Duodenal mucosa (tissue), 2 donors: ENCODE data around the gene PUSL1.

Experiments used
- H3K27ac ChIP-seq: one replicate; pipeline ENCODE4 v1.7.0; 2013; ENCODE audit warnings: low read depth, low read length
- H3K27me3 ChIP-seq, 2 donors: one replicate each; pipeline ENCODE4 v1.7.0; 2013; ENCODE audit warnings: low read length in 2 of 2, control low read depth in 1 of 2; ENCODE audit not compliant: insufficient read depth in 2 of 2, control insufficient read depth in 1 of 2
- H3K36me3 ChIP-seq, 2 donors: one replicate each; pipeline ENCODE4 v1.7.0; 2013; ENCODE audit warnings: low read length in 2 of 2, control low read depth in 1 of 2; ENCODE audit not compliant: insufficient read depth in 2 of 2, control insufficient read depth in 1 of 2
- H3K4me1 ChIP-seq, 2 donors: one replicate each; pipeline ENCODE4 v1.7.0; 2013; ENCODE audit warnings: low read length in 2 of 2, control low read depth in 1 of 2; ENCODE audit not compliant: insufficient read depth in 2 of 2, control insufficient read depth in 1 of 2
- H3K4me3 ChIP-seq, 2 donors: one replicate each; pipeline ENCODE4 v1.7.0; 2013; ENCODE audit warnings: low read length in 2 of 2, low read depth in 1 of 2
- H3K9ac ChIP-seq, 2 donors: one replicate each; pipeline ENCODE4 v1.7.0; 2013; ENCODE audit warnings: low read length in 2 of 2, low read depth in 1 of 2
- H3K9me3 ChIP-seq, 2 donors: one replicate each; pipeline ENCODE4 v1.7.0; 2013; ENCODE audit warnings: low read length in 2 of 2, control low read depth in 1 of 2; ENCODE audit not compliant: control insufficient read depth in 1 of 2

The PUSL1 gene, protein sequence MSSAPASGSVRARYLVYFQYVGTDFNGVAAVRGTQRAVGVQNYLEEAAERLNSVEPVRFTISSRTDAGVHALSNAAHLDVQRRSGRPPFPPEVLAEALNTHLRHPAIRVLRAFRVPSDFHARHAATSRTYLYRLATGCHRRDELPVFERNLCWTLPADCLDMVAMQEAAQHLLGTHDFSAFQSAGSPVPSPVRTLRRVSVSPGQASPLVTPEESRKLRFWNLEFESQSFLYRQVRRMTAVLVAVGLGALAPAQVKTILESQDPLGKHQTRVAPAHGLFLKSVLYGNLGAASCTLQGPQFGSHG

DNA sequence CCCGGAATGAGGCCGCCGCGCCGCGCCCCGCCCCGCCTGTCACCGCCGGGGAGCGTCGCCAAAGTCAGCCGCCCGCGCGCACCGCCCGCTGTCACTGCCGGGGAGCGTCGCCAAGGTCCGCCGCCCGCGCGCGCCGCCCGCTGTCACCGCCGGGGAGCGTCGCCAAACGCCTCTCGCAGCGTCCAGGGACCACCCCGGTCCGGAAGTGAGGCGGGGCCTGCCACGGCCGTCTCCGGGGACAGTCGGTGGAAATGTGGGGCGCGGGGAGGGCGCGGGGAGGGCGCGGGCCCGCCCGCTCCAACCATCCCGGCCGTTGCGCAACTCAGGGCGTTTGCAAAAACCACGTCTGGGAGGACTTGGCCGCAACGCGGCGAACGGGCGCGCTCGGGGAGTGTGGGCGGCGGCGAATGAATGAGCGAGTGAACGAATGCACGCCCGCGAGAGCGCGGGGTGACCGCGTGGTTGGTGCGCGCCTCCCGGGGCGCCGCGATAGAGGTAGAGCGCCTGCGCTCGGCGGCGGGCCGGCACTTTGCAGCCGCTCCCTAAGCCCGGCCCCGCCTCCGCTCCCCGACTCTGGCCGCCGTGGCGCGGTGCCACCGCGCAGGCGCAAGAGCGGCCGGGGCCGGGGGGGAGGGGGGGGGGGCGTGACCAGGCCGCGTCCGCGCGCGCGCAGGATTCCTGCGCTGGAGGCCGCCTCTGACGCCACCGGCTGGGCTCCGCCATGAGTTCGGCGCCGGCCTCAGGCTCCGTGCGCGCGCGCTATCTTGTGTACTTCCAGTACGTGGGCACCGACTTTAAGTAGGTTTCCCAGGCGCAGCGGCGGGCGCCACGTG, at the start of gene PUSL1, which contains the start of gene ACAP3:
Gene PUSL1, plus strand, starts transcription at position 675 of the 833 bp plus-strand sequence. Its CDS starts 47 bp downstream, at position 722.
Gene ACAP3, minus strand, starts transcription at position 8 of the 833 bp plus-strand sequence. CDS start 115 bp downstream, outside the sequence.
- H3K9ac ChIP-seq: peak within 1 kb of the TSS; percentile 65 to 66
- peaks cover 4 to 27% of the 10 kb centered on the region in 2 donors for H3K36me3 ChIP-seq
- no peaks in the 10 kb centered on the region for H3K27me3 ChIP-seq
- peaks cover 36 to 38% of the 10 kb centered on the region in 2 donors for H3K4me1 ChIP-seq
- peak within 1 kb of the TSS; percentile 72 to 74 for H3K4me3 ChIP-seq
- no peaks in the 10 kb centered on the region for H3K9me3 ChIP-seq
- peak within 1 kb of the TSS; percentile 91 for H3K27ac ChIP-seq

GRCh38 chr1:1259119-1259488, 49.3 kb upstream of the PUSL1 start:
- peaks cover 0 to 3% of the 10 kb centered on the region in 2 donors for H3K4me1 ChIP-seq
- no peaks in the 10 kb centered on the region for H3K27me3 ChIP-seq
- no peak overlapping the region for H3K9ac ChIP-seq
- peaks cover 40 to 75% of the 10 kb centered on the region in 2 donors for H3K36me3 ChIP-seq
- H3K27ac ChIP-seq: no peak overlapping the region
- H3K4me3 ChIP-seq: no peak overlapping the region
- no peaks in the 10 kb centered on the region for H3K9me3 ChIP-seq

DNA sequence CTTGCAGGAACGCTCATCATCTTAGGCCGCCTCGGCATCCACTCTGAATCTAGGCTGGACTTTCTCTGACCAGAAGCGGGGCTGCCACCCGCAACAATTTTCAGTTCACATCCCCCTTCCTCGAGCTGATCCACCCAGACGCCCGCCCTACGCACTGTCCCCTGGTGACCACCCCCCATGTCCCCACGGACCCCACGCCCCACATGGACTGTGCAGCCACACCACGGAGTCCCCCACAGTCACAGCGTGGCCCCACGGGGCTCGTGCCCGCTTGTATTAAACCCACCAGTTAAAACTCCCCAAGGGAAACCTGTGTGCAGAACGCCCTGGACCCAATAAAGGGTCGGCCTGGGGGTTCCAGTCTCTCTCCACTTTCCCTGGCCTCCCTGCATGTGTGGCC, 48.9 kb upstream of the PUSL1 start:
- Histone ChIP-seq H3K4me3 (no peak overlapping the region), H3K36me3 (peaks cover 40 to 77% of the 10 kb centered on the region in 2 donors), H3K4me1 (peaks cover 0 to 3% of the 10 kb centered on the region in 2 donors), H3K27me3 (no peaks in the 10 kb centered on the region), H3K9ac (no peak overlapping the region), H3K9me3 (no peaks in the 10 kb centered on the region), H3K27ac (no peak overlapping the region)

DNA sequence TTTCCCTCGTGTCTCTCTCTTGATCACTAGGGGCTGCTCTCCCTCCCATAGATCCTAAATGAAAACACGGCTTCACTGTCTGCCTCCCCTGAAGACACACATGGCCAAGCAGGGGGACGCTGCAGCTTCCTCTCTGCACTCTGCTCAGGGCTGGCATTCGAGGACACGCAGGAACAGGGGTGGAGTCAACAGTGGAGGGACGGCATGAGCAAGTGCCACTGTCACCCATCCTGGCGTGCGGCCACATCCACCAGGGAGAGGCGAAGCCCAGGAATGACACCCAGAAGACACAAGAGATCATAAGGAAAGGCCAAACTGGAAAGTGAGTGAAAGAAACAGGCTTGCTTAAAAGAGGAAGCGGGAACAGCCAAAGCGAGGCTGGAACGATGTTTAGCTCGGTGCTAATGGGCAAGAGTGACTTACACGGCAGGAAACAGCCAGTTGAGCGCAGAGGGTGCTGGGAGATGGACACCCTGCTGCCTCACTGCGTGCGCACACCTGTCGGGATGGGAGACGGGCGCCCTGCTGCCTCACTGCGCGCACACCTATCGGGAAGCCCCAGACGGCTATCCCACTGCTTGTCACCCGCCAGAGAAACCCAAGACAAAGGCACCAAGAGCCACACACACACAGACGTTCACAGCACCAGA, 48.3 kb upstream of the PUSL1 start:
- no peak overlapping the region for H3K27ac ChIP-seq
- peaks cover 0 to 3% of the 10 kb centered on the region in 2 donors for H3K4me1 ChIP-seq
- H3K4me3 ChIP-seq: no peak overlapping the region
- H3K27me3 ChIP-seq: no peaks in the 10 kb centered on the region
- H3K9me3 ChIP-seq: no peaks in the 10 kb centered on the region
- H3K36me3 ChIP-seq: peaks cover 41 to 76% of the 10 kb centered on the region in 2 donors
- no peak overlapping the region for H3K9ac ChIP-seq

- Histone ChIP-seq H3K4me3 (no peak overlapping the region), H3K27ac (no peak overlapping the region), H3K27me3 (no peaks in the 10 kb centered on the region), H3K9ac (no peak overlapping the region), H3K9me3 (no peaks in the 10 kb centered on the region), H3K4me1 (peaks cover 0 to 3% of the 10 kb centered on the region in 2 donors), H3K36me3 (peaks cover 40 to 72% of the 10 kb centered on the region in 2 donors)
These were observed 47.4 kb upstream of the PUSL1 start for GRCh38 chr1:1260843-1261560.

DNA sequence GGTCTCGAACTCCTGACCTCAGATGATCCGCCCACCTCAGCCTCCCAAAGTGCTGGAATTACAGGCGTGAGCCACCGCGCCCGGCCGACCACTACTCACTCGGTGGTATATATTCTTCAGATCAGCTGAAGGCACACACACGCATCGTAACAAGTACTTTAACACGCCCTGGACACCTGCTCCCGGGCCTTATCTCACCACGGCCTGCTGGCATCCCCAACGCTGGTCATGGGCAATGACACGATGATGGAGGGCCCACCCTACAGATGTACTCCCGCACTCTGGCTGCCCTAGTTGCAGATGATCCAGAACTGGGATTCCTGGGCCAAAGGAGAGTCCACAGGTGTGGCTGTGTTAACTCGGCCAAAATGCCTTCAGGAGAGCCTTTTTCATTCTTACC, 46.3 kb upstream of the PUSL1 start:
- Histone ChIP-seq H3K9ac (no peak overlapping the region), H3K9me3 (no peaks in the 10 kb centered on the region), H3K27me3 (no peaks in the 10 kb centered on the region), H3K4me1 (peaks cover 0 to 3% of the 10 kb centered on the region in 2 donors), H3K4me3 (no peak overlapping the region), H3K36me3 (peaks cover 41 to 68% of the 10 kb centered on the region in 2 donors), H3K27ac (no peak overlapping the region)

DNA sequence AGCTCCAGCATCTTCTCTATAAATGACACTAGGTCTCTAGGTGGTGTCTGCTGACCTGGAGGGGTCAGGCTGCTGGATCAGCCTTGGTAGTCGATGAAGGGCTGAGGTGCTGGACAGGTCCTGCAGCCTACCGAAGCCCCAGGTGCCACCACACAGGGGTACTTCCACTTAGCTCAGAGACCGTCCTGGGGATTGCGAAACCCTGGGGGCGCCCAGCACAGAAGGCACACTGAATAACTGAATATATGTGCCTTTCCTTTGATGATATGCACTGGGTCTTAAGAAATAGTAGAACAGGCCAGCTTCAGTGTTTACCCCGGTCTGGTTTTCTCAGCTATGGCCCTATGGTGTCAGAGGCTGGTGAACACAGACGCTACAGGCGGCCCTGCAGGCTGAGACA, 45.6 kb upstream of the PUSL1 start:
- Histone ChIP-seq H3K27ac (no peak overlapping the region), H3K4me1 (peaks cover 0 to 3% of the 10 kb centered on the region in 2 donors), H3K27me3 (no peaks in the 10 kb centered on the region), H3K36me3 (peaks cover 43 to 71% of the 10 kb centered on the region in 2 donors), H3K9ac (no peak overlapping the region), H3K9me3 (no peaks in the 10 kb centered on the region), H3K4me3 (no peak overlapping the region)

DNA sequence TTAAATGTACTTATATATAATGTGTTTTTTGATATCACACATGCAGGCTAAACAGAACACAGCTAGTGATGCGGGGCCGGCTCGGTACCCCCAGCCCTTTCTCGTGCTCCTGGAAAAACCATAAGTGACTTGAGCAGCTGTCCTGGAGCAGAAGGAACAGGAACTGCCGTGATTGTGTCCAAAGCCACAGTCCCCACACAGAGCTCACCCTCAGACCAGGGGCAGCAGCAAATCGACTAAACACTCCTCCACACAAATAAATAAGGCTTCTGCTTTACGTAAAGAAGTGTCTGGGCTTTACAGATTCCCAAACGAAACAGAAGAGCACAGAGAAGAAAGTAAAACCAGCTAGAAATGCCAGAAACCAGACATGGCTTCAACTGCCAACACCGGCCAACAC, 44.4 kb upstream of the PUSL1 start:
- H3K27me3 ChIP-seq: no peaks in the 10 kb centered on the region
- no peak overlapping the region for H3K4me3 ChIP-seq
- H3K36me3 ChIP-seq: peaks cover 41 to 72% of the 10 kb centered on the region in 2 donors
- no peak overlapping the region for H3K9ac ChIP-seq
- peaks cover 0 to under 1% of the 10 kb centered on the region in 2 donors for H3K4me1 ChIP-seq
- no peak overlapping the region for H3K27ac ChIP-seq
- H3K9me3 ChIP-seq: no peaks in the 10 kb centered on the region

GRCh38 chr1:1264868-1265272, 43.5 kb upstream of the PUSL1 start:
- Histone ChIP-seq H3K9ac (no peak overlapping the region), H3K36me3 (peaks cover 37 to 65% of the 10 kb centered on the region in 2 donors), H3K27ac (no peak overlapping the region)

More at GRCh38 chr1:1264868-1265272, 43.5 kb upstream of the PUSL1 start:
- H3K27me3 ChIP-seq: no peaks in the 10 kb centered on the region
- H3K4me1 ChIP-seq: peaks cover 0 to 2% of the 10 kb centered on the region in 2 donors
- no peak overlapping the region for H3K4me3 ChIP-seq
- no peaks in the 10 kb centered on the region for H3K9me3 ChIP-seq
